WTC11 (cell line): ENCODE data around the gene LOX. TPM values are rescaled to one million over a fixed set of nuclear protein-coding genes. Genes with fewer than 3 reads are reported as not detected.

Experiments used
- ATAC-seq: fragments of 200-7000 bp; cut with Tn5 transposase; 2 replicates; pipeline ENCODE4 v1.10.0; 2021; ENCODE audit warnings: mild to moderate bottlenecking, moderate library complexity
- CTCF ChIA-PET: fragments of 300-600 bp; sonication (Branson Sonifier 250); formaldehyde crosslinking; loops from one replicate; lab custom pipeline; 2021; ENCODE audit warnings: antibody characterized with exemption; lab: Charles Lee
- POLR2A ChIA-PET: fragments of 350-600 bp; sonication (Branson Sonifier 250); formaldehyde crosslinking; loops from one replicate; lab custom pipeline; 2021; ENCODE audit warnings: antibody characterized with exemption; lab: Charles Lee
- DNase-seq: peaks from one replicate; pipeline ENCODE4 v3.0.0; 2021; ENCODE audit warnings: low spot score
- H3K27ac Mint-ChIP-seq: 2 replicates; pipeline ENCODE4 v1.8.0; 2021; ENCODE audit warnings: mixed read lengths
- H3K27me3 Mint-ChIP-seq: 2 replicates; pipeline ENCODE4 v1.8.0; 2021; ENCODE audit warnings: low read depth, mild to moderate bottlenecking, moderate library complexity, mixed read lengths
- H3K36me3 Mint-ChIP-seq: 2 replicates; pipeline ENCODE4 v1.8.0; 2021; ENCODE audit warnings: mixed read lengths
- H3K4me1 Mint-ChIP-seq: 2 replicates; pipeline ENCODE4 v1.8.0; 2022; ENCODE audit warnings: mixed read lengths
- H3K4me3 Mint-ChIP-seq: 2 replicates; pipeline ENCODE4 v1.8.0; 2021; ENCODE audit warnings: mild to moderate bottlenecking, moderate library complexity, mixed read lengths
- H3K9me3 Mint-ChIP-seq: 2 replicates; pipeline ENCODE4 v1.8.0; 2021; ENCODE audit warnings: mixed read lengths
- EMX1 ChIP-seq: fragments of 250-450 bp; sonication (Bioruptor Pico); IDR thresholded peaks from 2 replicates; pipeline ENCODE4 v1.8.0; 2021; ENCODE audit warnings: mild to moderate bottlenecking
- ESRRA ChIP-seq: sonication (generic); formaldehyde crosslinking; IDR thresholded peaks from 2 replicates; pipeline ENCODE4 v1.8.1; 2022; ENCODE audit warnings: mild to moderate bottlenecking, missing genetic modification reagents, borderline replicate concordance
- FOXK1 ChIP-seq: sonication (generic); formaldehyde crosslinking; IDR thresholded peaks from 2 replicates; pipeline ENCODE4 v1.8.0; 2022; ENCODE audit warnings: mild to moderate bottlenecking, moderate library complexity, missing genetic modification reagents
- GTF2I ChIP-seq: fragments of 250-450 bp; sonication (Bioruptor Pico); conservative IDR thresholded peaks from 2 replicates; pipeline ENCODE4 v1.4.0; 2021; ENCODE audit warnings: mild to moderate bottlenecking
- NFATC4 ChIP-seq: fragments of 250-450 bp; sonication (Bioruptor Pico); IDR thresholded peaks from 2 replicates; pipeline ENCODE4 v1.9.0; 2021; ENCODE audit warnings: mild to moderate bottlenecking
- SMAD3 ChIP-seq: sonication (generic); formaldehyde crosslinking; IDR thresholded peaks from 2 replicates; pipeline ENCODE4 v1.8.0; 2022; ENCODE audit warnings: missing genetic modification reagents, mild to moderate bottlenecking, borderline replicate concordance
- ZBTB21 ChIP-seq: sonication (generic); formaldehyde crosslinking; IDR thresholded peaks from 2 replicates; pipeline ENCODE4 v1.8.1; 2023; ENCODE audit warnings: mild to moderate bottlenecking, missing genetic modification reagents, borderline replicate concordance
- ZNF121 ChIP-seq: sonication (generic); formaldehyde crosslinking; IDR thresholded peaks from 2 replicates; pipeline ENCODE4 v1.8.0; 2023; ENCODE audit warnings: missing genetic modification reagents
- ZNF138 ChIP-seq: sonication (generic); formaldehyde crosslinking; conservative IDR thresholded peaks from 2 replicates; pipeline ENCODE4 v1.8.1; 2022; ENCODE audit warnings: mild to moderate bottlenecking, moderate library complexity, missing genetic modification reagents
- total RNA-seq: library from RNA; stranded (reverse); gene quantifications from 3 replicates; pipeline ENCODE4 v1.2.3, GENCODE V29; 2021
- TF ChIP-seq, protein P1 (sequence below): sonication (generic); formaldehyde crosslinking; IDR thresholded peaks from 2 replicates; pipeline ENCODE4 v1.8.1; 2023; ENCODE audit warnings: mild to moderate bottlenecking, moderate library complexity, missing genetic modification reagents
- TF ChIP-seq, protein P2 (sequence below): fragments of 250-450 bp; sonication (Bioruptor Pico); IDR thresholded peaks from 2 replicates; pipeline ENCODE4 v1.9.0; 2021; ENCODE audit warnings: mild to moderate bottlenecking, borderline replicate concordance
- TF ChIP-seq, protein P3 (sequence below): sonication (generic); formaldehyde crosslinking; IDR thresholded peaks from 2 replicates; pipeline ENCODE4 v1.8.0; 2022; ENCODE audit warnings: mild to moderate bottlenecking, missing genetic modification reagents
- TF ChIP-seq, protein P4 (sequence below): sonication (generic); formaldehyde crosslinking; IDR thresholded peaks from 2 replicates; pipeline ENCODE4 v1.8.0; 2022; ENCODE audit warnings: mild to moderate bottlenecking, missing genetic modification reagents
- TF ChIP-seq, protein P5 (sequence below): fragments of 250-450 bp; sonication (Bioruptor Pico); IDR thresholded peaks from 2 replicates; pipeline ENCODE4 v1.9.0; 2021; ENCODE audit warnings: moderate library complexity, mild to moderate bottlenecking, inconsistent platforms, borderline replicate concordance
- TF ChIP-seq, protein P6 (sequence below): sonication (generic); formaldehyde crosslinking; IDR thresholded peaks from 2 replicates; pipeline ENCODE4 v1.8.1; 2023; ENCODE audit warnings: mild to moderate bottlenecking, missing genetic modification reagents
- TF ChIP-seq, protein P7 (sequence below): fragments of 200-600 bp; IDR thresholded peaks from 2 replicates; pipeline ENCODE4 v1.8.0; 2022; ENCODE audit warnings: antibody characterized with exemption
- TF ChIP-seq, protein P8 (sequence below): sonication (generic); formaldehyde crosslinking; IDR thresholded peaks from 2 replicates; pipeline ENCODE4 v1.8.1; 2022; ENCODE audit warnings: missing genetic modification reagents, borderline replicate concordance

Gene LOX
- total RNA-seq, 1 experiment from 2014 or later, result 1.3 TPM

DNA sequence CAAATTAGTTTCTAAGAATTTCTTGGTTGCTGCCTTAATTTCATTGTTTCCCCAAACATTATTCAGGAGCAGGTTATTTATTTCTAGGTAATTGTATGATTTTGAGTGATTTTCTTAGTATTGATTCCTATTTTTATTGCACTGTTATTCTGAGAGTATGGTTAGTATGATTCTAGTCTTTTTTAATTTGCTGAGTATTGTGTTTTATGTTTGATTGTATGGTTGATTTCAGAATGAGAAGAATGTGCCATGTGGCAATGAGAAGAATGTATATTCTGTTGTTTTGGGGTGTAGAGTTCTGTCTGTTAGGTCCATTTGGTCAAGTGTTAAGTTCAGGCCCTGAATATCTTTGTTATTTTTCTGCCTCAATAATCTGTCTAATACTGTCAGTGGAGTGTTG is 27.1 kb downstream of the LOX start:
- ATAC-seq, result no peak
- Mint-ChIP-seq H3K9me3 (no peaks in the 10 kb centered on the region), H3K4me1 (no peaks in the 10 kb centered on the region), H3K36me3 (no peaks in the 10 kb centered on the region), H3K4me3 (no peak overlapping the region), H3K27ac (no peak overlapping the region), H3K27me3 (no peaks in the 10 kb centered on the region)
- DNase-seq, result no peak
- TF ChIP-seq ESRRA (CRISPR knock-in tag) (no peak), NFATC4 (CRISPR knock-in tag) (no peak), ZNF121 (CRISPR knock-in tag) (no peak), ZNF138 (CRISPR knock-in tag) (no peak), FOXK1 (CRISPR knock-in tag) (no peak)
- TF ChIP-seq, protein P1, sequence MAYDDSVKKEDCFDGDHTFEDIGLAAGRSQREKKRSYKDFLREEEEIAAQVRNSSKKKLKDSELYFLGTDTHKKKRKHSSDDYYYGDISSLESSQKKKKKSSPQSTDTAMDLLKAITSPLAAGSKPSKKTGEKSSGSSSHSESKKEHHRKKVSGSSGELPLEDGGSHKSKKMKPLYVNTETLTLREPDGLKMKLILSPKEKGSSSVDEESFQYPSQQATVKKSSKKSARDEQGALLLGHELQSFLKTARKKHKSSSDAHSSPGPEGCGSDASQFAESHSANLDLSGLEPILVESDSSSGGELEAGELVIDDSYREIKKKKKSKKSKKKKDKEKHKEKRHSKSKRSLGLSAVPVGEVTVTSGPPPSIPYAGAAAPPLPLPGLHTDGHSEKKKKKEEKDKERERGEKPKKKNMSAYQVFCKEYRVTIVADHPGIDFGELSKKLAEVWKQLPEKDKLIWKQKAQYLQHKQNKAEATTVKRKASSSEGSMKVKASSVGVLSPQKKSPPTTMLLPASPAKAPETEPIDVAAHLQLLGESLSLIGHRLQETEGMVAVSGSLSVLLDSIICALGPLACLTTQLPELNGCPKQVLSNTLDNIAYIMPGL (CRISPR knock-in tag), result no peak
- TF ChIP-seq, protein P2, sequence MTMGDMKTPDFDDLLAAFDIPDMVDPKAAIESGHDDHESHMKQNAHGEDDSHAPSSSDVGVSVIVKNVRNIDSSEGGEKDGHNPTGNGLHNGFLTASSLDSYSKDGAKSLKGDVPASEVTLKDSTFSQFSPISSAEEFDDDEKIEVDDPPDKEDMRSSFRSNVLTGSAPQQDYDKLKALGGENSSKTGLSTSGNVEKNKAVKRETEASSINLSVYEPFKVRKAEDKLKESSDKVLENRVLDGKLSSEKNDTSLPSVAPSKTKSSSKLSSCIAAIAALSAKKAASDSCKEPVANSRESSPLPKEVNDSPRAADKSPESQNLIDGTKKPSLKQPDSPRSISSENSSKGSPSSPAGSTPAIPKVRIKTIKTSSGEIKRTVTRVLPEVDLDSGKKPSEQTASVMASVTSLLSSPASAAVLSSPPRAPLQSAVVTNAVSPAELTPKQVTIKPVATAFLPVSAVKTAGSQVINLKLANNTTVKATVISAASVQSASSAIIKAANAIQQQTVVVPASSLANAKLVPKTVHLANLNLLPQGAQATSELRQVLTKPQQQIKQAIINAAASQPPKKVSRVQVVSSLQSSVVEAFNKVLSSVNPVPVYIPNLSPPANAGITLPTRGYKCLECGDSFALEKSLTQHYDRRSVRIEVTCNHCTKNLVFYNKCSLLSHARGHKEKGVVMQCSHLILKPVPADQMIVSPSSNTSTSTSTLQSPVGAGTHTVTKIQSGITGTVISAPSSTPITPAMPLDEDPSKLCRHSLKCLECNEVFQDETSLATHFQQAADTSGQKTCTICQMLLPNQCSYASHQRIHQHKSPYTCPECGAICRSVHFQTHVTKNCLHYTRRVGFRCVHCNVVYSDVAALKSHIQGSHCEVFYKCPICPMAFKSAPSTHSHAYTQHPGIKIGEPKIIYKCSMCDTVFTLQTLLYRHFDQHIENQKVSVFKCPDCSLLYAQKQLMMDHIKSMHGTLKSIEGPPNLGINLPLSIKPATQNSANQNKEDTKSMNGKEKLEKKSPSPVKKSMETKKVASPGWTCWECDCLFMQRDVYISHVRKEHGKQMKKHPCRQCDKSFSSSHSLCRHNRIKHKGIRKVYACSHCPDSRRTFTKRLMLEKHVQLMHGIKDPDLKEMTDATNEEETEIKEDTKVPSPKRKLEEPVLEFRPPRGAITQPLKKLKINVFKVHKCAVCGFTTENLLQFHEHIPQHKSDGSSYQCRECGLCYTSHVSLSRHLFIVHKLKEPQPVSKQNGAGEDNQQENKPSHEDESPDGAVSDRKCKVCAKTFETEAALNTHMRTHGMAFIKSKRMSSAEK (CRISPR knock-in tag), result no peak
- TF ChIP-seq, protein P3, sequence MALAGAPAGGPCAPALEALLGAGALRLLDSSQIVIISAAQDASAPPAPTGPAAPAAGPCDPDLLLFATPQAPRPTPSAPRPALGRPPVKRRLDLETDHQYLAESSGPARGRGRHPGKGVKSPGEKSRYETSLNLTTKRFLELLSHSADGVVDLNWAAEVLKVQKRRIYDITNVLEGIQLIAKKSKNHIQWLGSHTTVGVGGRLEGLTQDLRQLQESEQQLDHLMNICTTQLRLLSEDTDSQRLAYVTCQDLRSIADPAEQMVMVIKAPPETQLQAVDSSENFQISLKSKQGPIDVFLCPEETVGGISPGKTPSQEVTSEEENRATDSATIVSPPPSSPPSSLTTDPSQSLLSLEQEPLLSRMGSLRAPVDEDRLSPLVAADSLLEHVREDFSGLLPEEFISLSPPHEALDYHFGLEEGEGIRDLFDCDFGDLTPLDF, result no peak
- TF ChIP-seq, protein P4, sequence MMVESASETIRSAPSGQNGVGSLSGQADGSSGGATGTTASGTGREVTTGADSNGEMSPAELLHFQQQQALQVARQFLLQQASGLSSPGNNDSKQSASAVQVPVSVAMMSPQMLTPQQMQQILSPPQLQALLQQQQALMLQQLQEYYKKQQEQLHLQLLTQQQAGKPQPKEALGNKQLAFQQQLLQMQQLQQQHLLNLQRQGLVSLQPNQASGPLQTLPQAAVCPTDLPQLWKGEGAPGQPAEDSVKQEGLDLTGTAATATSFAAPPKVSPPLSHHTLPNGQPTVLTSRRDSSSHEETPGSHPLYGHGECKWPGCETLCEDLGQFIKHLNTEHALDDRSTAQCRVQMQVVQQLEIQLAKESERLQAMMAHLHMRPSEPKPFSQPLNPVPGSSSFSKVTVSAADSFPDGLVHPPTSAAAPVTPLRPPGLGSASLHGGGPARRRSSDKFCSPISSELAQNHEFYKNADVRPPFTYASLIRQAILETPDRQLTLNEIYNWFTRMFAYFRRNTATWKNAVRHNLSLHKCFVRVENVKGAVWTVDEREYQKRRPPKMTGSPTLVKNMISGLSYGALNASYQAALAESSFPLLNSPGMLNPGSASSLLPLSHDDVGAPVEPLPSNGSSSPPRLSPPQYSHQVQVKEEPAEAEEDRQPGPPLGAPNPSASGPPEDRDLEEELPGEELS (CRISPR knock-in tag), result no peak
- CTCF ChIA-PET, result no interaction called here
- POLR2A ChIA-PET, result no interaction called here

DNA sequence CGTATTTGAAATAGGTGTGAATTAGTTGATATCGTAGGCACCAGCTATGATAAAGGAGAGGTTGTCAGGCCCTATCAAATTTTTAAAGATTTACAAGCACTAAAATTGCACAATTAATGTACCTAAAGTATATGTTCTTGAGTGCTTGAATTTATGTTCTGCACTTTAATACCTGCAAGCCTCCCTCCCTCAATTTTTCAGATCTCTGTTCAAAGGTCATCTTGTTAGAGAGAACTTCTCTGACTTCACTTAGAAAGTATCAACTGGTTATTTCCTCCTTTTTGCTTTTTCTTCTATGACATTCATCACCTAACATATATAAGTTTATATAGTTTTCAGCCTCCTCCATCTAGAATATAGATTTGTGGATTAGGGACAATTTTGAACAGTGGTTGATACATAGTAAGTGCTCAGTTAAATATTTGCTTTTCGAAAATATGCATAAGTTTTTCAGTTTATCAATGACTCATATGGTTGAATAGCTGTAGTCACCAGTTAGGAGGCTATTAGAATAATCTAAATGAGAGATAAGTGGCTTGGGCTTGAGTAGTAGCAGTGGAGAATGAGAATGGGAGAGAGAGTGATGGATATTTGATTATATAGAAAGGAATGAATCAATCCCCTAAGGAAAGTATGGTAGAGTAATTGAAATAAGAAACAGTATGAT is 37.3 kb downstream of the LOX start:
- ATAC-seq (no peak), DNase-seq (no peak)
- ChIA-PET CTCF (interaction anchor here (1.0 kb wide), 2 partner anchors 36 to 116 kb away, joined by 3 read pairs; no protein-coding TSS in a partner anchor), POLR2A (no interaction called here)
- Mint-ChIP-seq H3K9me3 (peaks cover 12% of the 10 kb centered on the region), H3K27me3 (no peaks in the 10 kb centered on the region), H3K4me3 (no peak overlapping the region), H3K36me3 (peaks cover 12% of the 10 kb centered on the region), H3K4me1 (no peaks in the 10 kb centered on the region), H3K27ac (no peak overlapping the region)
- no peak for TF ChIP-seq GTF2I
- no peak for TF ChIP-seq EMX1 (CRISPR knock-in tag)
- TF ChIP-seq, protein P5, sequence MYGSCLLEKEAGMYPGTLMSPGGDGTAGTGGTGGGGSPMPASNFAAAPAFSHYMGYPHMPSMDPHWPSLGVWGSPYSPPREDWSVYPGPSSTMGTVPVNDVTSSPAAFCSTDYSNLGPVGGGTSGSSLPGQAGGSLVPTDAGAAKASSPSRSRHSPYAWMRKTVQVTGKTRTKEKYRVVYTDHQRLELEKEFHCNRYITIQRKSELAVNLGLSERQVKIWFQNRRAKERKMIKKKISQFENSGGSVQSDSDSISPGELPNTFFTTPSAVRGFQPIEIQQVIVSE (CRISPR knock-in tag), result no peak
- TF ChIP-seq SMAD3 (CRISPR knock-in tag), result no peak
- TF ChIP-seq, protein P6, sequence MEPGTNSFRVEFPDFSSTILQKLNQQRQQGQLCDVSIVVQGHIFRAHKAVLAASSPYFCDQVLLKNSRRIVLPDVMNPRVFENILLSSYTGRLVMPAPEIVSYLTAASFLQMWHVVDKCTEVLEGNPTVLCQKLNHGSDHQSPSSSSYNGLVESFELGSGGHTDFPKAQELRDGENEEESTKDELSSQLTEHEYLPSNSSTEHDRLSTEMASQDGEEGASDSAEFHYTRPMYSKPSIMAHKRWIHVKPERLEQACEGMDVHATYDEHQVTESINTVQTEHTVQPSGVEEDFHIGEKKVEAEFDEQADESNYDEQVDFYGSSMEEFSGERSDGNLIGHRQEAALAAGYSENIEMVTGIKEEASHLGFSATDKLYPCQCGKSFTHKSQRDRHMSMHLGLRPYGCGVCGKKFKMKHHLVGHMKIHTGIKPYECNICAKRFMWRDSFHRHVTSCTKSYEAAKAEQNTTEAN (CRISPR knock-in tag), result no peak
- TF ChIP-seq, protein P7, sequence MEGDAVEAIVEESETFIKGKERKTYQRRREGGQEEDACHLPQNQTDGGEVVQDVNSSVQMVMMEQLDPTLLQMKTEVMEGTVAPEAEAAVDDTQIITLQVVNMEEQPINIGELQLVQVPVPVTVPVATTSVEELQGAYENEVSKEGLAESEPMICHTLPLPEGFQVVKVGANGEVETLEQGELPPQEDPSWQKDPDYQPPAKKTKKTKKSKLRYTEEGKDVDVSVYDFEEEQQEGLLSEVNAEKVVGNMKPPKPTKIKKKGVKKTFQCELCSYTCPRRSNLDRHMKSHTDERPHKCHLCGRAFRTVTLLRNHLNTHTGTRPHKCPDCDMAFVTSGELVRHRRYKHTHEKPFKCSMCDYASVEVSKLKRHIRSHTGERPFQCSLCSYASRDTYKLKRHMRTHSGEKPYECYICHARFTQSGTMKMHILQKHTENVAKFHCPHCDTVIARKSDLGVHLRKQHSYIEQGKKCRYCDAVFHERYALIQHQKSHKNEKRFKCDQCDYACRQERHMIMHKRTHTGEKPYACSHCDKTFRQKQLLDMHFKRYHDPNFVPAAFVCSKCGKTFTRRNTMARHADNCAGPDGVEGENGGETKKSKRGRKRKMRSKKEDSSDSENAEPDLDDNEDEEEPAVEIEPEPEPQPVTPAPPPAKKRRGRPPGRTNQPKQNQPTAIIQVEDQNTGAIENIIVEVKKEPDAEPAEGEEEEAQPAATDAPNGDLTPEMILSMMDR, result no peak
- TF ChIP-seq, protein P8, sequence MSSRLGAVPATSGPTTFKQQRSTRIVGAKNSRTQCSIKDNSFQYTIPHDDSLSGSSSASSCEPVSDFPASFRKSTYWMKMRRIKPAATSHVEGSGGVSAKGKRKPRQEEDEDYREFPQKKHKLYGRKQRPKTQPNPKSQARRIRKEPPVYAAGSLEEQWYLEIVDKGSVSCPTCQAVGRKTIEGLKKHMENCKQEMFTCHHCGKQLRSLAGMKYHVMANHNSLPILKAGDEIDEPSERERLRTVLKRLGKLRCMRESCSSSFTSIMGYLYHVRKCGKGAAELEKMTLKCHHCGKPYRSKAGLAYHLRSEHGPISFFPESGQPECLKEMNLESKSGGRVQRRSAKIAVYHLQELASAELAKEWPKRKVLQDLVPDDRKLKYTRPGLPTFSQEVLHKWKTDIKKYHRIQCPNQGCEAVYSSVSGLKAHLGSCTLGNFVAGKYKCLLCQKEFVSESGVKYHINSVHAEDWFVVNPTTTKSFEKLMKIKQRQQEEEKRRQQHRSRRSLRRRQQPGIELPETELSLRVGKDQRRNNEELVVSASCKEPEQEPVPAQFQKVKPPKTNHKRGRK (CRISPR knock-in tag), result no peak
- TF ChIP-seq ZBTB21 (CRISPR knock-in tag), result no peak
